Common myeloid progenitor, CD34-positive (primary cell): Measurements from ENCODE around the gene KRT35.

Experiments used
- CTCF ChIA-PET: fragments of 350-600 bp; sonication (Branson Sonifier 250); formaldehyde crosslinking; loops from one replicate; lab custom pipeline; 2021; ENCODE audit warnings: antibody characterized with exemption; lab: Charles Lee
- POLR2A ChIA-PET: fragments of 350-600 bp; sonication (Branson Sonifier 250); formaldehyde crosslinking; loops from one replicate; lab custom pipeline; 2021; ENCODE audit warnings: antibody characterized with exemption; lab: Charles Lee
- DNase-seq, 3 donors: peaks; one replicate each; pipeline versions ENCODE4 v3.0.0 to v3.0.0-alpha.2; 2013
- H3K27ac ChIP-seq, 2 experiments: 1 replicate in 1 of 2; 2 replicates in 1 of 2; pipeline ENCODE4 v1.7.0; 2013; ENCODE audit warnings: inconsistent platforms in 2 of 2, low read length in 2 of 2, mild to moderate bottlenecking in 2 of 2, low read depth in 1 of 2, moderate library complexity in 1 of 2; ENCODE audit not compliant: severe bottlenecking in 2 of 2, insufficient read depth in 1 of 2, poor library complexity in 1 of 2
- H3K27me3 ChIP-seq, 5 experiments: replicated peaks in 2 of 5; 1 replicate in 3 of 5; 2 replicates in 2 of 5; pipeline versions ENCODE4 v1.6.1 to v1.7.0; 2013; ENCODE audit warnings: low read length in 4 of 5, mild to moderate bottlenecking in 2 of 5, moderate library complexity in 2 of 5, inconsistent platforms in 1 of 5; ENCODE audit not compliant: insufficient read depth in 5 of 5, control insufficient read depth in 4 of 5
- H3K36me3 ChIP-seq, 4 experiments: 1 replicate in 2 of 4; 2 replicates in 2 of 4; pipeline versions ENCODE4 v1.6.1 to v1.7.0; 2013; ENCODE audit warnings: low read length in 3 of 4, control low read depth in 1 of 4, mild to moderate bottlenecking in 1 of 4; ENCODE audit not compliant: control insufficient read depth in 4 of 4, insufficient read depth in 4 of 4
- H3K4me1 ChIP-seq, 4 experiments: 1 replicate in 3 of 4; 2 replicates in 1 of 4; pipeline versions ENCODE4 v1.6.1 to v1.7.1; 2013; ENCODE audit warnings: low read length in 3 of 4, mild to moderate bottlenecking in 3 of 4, control low read depth in 1 of 4, inconsistent platforms in 1 of 4, moderate library complexity in 1 of 4; ENCODE audit not compliant: control insufficient read depth in 4 of 4, insufficient read depth in 4 of 4; ENCODE audit errors: control extremely low read depth in 1 of 4
- H3K4me3 ChIP-seq, 7 experiments: 1 replicate in 4 of 7; 2 replicates in 3 of 7; pipeline versions ENCODE4 v1.5.1 to v1.7.0; 2013; ENCODE audit warnings: mild to moderate bottlenecking in 7 of 7, low read length in 6 of 7, moderate library complexity in 6 of 7, inconsistent platforms in 2 of 7, low read depth in 2 of 7, control low read depth in 1 of 7; ENCODE audit not compliant: insufficient read depth in 4 of 7, control insufficient read depth in 1 of 7; ENCODE audit errors: extremely low read depth in 1 of 7
- H3K9me3 ChIP-seq, 5 experiments: 1 replicate in 4 of 5; 2 replicates in 1 of 5; pipeline versions ENCODE4 v1.6.1 to v1.7.1; 2013; ENCODE audit warnings: low read length in 4 of 5, mild to moderate bottlenecking in 2 of 5, inconsistent platforms in 1 of 5, low read depth in 1 of 5, moderate library complexity in 1 of 5; ENCODE audit not compliant: control insufficient read depth in 4 of 5, insufficient read depth in 2 of 5; ENCODE audit errors: control extremely low read depth in 1 of 5
- WGBS: methylation state at CpG from one replicate; pipeline ENCODE4 v1.1.5; 2013; ENCODE audit not compliant: insufficient coverage; 5-methylcytosine and 5-hydroxymethylcytosine counted together

KRT35 gene

DNA sequence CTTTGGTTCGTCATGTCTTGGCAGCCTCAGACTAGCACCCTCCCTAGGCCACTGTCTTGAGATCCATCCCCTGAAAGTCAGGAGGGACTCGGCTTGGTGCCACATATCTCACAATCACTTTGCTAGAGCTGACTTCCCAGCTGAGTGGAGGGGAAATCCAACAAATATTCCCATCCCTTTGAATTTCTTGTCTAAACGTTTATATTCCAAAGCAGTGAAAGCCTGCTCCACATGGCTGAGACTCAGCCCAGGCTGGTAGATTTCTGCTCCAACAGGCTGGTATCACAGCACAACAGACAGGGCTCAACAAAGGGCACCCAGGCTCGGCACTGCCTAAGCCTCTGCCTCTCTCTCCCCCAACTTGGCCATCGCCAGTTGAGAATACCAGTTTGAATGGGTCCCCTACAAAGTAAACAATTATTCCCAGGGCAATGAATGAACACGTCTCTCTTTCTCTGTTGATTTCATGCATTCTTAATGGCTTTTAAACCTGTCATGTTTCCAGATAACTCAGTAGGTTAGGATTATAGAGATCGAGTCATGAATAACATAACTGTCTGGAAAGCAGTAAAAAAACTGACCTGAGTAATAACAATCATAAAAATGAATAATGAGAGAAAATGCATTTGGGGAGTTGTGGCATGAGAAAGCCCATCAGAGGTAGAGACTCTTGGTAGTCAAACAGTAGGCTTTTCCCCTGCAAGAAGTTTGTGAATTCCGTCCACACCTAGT is 23.5 kb upstream of the KRT35 start:
- CTCF ChIA-PET, result no interaction called here

DNA sequence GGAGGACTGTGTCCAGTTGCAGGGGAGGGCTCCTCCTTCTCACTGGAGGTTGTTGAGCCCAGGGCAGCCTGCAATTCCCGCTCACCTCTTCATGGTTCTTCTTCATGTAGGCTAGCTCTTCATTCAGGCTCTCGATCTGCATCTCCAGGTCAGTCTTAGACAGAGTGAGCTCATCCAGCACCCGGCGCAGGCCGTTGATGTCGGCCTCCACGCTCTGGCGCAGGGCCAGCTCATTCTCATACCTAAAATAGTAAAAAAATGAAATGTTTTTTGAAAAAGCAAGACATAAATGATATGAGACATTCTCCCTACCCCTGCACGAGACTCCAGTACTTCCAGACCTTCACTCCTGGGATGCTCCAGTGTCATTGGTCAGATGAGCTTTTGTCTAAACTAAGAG is 22.3 kb upstream of the KRT35 start:
- H3K4me1 ChIP-seq, result peaks cover 0 to 5% (median 0%) of the 10 kb centered on the region in 4 experiments
- no peak for DNase-seq
- H3K27ac ChIP-seq, result no peak overlapping the region
- CTCF ChIA-PET, result no interaction called here
- H3K27me3 ChIP-seq, result peaks cover 0 to 2% (median 0%) of the 10 kb centered on the region in 5 experiments
- 100% methylated on average over 1 of the region's 9 CpGs for WGBS
- POLR2A ChIA-PET, result no interaction called here
- H3K9me3 ChIP-seq, result no peaks in the 10 kb centered on the region
- no peak overlapping the region for H3K4me3 ChIP-seq
- no peaks in the 10 kb centered on the region for H3K36me3 ChIP-seq

More for the DNA sequence above, 23.5 kb upstream of the KRT35 start:
- H3K27me3 ChIP-seq, result peaks cover 0 to 2% (median 0%) of the 10 kb centered on the region in 5 experiments
- no peaks in the 10 kb centered on the region for H3K9me3 ChIP-seq
- POLR2A ChIA-PET, result no interaction called here
- no peak for DNase-seq
- no peaks in the 10 kb centered on the region for H3K36me3 ChIP-seq
- no peak overlapping the region for H3K4me3 ChIP-seq
- 98% methylated on average over 7 of the region's 8 CpGs for WGBS
- no peaks in the 10 kb centered on the region for H3K4me1 ChIP-seq
- H3K27ac ChIP-seq, result no peak overlapping the region

DNA sequence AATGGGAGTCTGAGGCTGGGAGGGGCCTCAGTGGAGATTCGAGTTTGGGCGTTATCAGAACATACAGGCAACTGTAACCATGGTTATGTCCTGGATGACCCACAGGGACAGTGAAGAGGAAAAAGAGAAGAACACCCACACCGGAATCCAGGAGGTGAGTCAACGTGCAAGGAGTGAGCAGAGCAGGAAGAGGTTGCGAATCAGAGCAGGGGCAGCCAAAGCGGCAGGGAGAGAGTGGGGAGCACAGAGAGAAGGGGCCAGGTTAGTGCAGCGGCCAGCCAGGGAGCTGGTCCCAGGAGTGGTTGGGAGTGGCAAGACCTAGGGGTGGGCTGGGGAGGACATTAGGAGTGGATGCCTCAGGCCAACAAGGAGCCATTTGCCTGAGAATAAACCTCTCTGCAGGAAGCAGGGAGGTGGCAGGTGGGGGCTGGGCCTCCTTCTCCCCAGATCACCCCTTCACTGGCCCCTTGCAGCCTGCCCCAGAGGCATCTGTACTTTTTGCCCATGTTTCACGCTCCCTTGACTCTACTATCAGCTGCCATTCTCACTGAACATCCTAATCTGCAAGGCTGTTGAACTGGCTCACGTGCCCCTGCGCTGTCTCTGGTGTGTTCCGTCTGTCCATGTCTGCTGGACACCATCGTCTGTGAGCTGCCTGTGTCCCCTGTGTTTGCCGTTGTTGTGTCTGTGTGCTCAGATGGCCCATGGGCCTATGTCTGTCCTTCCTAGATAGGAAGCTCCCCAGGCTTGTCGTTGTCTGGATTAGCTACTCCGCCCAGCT is 19.4 kb upstream of the KRT35 start:
- no peaks in the 10 kb centered on the region for H3K9me3 ChIP-seq
- ChIA-PET POLR2A (no interaction called here), CTCF (no interaction called here)
- H3K27ac ChIP-seq, result peak overlapping the region in 1 of 2 experiments; percentile 35
- 78% methylated on average over 14 of the region's 15 CpGs for WGBS
- peaks cover 0 to 10% (median 3%) of the 10 kb centered on the region in 4 experiments for H3K4me1 ChIP-seq
- no peaks in the 10 kb centered on the region for H3K36me3 ChIP-seq
- no peak overlapping the region for H3K4me3 ChIP-seq
- no peak for DNase-seq
- no peaks in the 10 kb centered on the region for H3K27me3 ChIP-seq

DNA sequence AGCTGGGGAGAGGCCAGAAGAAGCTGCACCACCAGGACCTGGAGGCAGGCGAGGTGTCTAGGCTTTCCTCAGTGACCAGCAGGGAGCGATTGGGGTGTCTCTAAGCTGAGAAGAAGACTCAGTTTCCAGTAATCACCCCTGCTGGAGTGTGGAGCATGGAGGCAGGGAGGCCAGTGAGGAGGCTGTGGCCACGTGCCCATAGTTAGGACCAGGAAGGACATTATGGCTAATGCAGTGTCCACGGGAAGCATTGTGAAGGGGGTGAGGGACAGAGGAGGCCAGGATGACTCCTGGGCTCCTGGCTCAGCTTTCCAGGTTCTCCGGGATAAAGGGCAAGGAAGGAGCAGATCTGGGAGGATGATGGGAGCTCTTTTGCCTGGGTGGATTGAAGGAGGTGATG is 18.8 kb upstream of the KRT35 start:
- H3K9me3 ChIP-seq, result no peaks in the 10 kb centered on the region
- no peak overlapping the region for H3K27ac ChIP-seq
- peaks cover 0 to 10% (median 3%) of the 10 kb centered on the region in 4 experiments for H3K4me1 ChIP-seq
- POLR2A ChIA-PET, result no interaction called here
- H3K36me3 ChIP-seq, result no peaks in the 10 kb centered on the region
- WGBS, result 98% methylated on average over 4 of the region's 5 CpGs
- no peak overlapping the region for H3K4me3 ChIP-seq
- no peaks in the 10 kb centered on the region for H3K27me3 ChIP-seq
- DNase-seq, result no peak
- CTCF ChIA-PET, result no interaction called here

DNA sequence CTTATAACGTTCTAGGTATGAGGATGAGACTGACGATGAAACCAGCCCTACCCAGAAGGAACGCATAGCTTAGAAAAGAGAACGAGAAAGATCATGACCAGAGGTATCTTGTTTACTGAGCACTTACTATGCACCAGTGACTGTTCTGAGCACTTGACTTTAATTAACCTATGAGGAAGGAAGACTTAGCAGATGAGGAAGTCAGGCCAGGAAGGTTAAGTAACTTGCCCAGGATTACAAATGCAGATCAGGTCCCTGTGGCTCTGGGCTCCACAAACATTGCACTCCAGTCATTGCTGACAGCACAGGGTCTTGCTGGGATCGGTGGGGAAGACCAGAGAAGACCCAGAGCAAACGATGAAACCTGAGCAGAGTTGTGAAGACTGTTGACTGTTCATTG is 17.3 kb upstream of the KRT35 start:
- POLR2A ChIA-PET, result no interaction called here
- Histone ChIP-seq H3K27ac (no peak overlapping the region), H3K4me3 (no peak overlapping the region), H3K4me1 (peaks cover 0 to 10% (median 3%) of the 10 kb centered on the region in 4 experiments), H3K27me3 (no peaks in the 10 kb centered on the region), H3K36me3 (no peaks in the 10 kb centered on the region), H3K9me3 (no peaks in the 10 kb centered on the region)
- DNase-seq, result peak in 2 of 3 donors; percentile 23 to 26
- CTCF ChIA-PET, result interaction anchor here (0.8 to 1.3 kb wide), 5 partner anchors 9 to 625 kb away, joined by 3 to 5 read pairs (median 3); partner anchors contain the start of gene KRT36
- WGBS, result 85% methylated on average over 6 of the region's 6 CpGs

DNA sequence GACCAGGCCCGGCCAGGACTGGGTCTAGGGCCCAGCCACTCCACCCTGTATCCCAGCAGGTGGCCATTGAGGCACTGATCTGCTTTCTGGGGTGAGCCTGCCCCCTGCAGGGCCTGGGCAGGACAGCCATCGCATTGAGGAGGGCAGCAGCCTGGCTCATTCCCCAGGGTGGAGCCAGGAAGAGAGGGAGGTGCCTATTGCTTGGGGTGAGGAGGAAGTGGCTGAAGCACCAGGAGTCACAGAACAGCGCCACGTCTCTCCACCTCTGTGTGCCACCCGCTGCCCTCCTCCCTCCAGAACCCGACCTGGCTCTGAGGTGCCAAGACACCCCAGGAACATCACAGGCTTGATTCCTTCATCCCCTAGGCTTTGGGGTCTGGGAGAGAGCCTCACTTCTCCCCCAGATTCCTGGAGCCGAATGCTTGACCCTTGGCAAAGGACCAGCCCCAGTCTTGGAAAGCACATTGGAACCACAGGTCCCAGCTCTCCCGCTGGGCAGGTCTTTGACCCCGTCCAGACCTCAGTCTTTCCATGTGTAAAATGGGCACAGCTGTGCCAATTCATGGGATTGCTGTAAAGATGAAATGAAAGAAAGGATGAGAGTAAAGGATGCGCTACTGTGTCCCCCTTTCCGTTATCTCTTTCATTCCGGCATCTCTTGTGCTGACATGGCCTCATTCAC is 16.0 kb upstream of the KRT35 start:
- Histone ChIP-seq H3K36me3 (no peaks in the 10 kb centered on the region), H3K4me3 (peak overlapping the region in 1 of 7 experiments; percentile 43), H3K27ac (no peak overlapping the region), H3K4me1 (peaks cover 0 to 10% (median 3%) of the 10 kb centered on the region in 4 experiments), H3K27me3 (no peaks in the 10 kb centered on the region), H3K9me3 (no peaks in the 10 kb centered on the region)
- CTCF ChIA-PET, result interaction anchor here (1.0 to 1.3 kb wide), 6 partner anchors 9 to 584 kb away, joined by 3 to 5 read pairs (median 3); no protein-coding TSS in a partner anchor
- WGBS, result 74% methylated on average over 8 of the region's 12 CpGs
- peak; percentile 76 to 89 (median 86) for DNase-seq
- POLR2A ChIA-PET, result no interaction called here
